Tongue (tissue), 2 donors: Measurements from ENCODE around the gene ELL. TPM values are rescaled to one million over a fixed set of nuclear protein-coding genes. Genes with fewer than 3 reads are reported as not detected.

Experiments used
- DNase-seq: peaks from one replicate; pipeline ENCODE4 v3.0.0-alpha.2; 2015
- total RNA-seq: library from RNA; depleted of rRNA; stranded (reverse); fragments of >200 nt; gene quantifications from one replicate; pipeline ENCODE4 v1.2.3, GENCODE V29; 2014

Gene ELL
- total RNA-seq, 1 donor from 2014 or later = 21.7 TPM

DNA sequence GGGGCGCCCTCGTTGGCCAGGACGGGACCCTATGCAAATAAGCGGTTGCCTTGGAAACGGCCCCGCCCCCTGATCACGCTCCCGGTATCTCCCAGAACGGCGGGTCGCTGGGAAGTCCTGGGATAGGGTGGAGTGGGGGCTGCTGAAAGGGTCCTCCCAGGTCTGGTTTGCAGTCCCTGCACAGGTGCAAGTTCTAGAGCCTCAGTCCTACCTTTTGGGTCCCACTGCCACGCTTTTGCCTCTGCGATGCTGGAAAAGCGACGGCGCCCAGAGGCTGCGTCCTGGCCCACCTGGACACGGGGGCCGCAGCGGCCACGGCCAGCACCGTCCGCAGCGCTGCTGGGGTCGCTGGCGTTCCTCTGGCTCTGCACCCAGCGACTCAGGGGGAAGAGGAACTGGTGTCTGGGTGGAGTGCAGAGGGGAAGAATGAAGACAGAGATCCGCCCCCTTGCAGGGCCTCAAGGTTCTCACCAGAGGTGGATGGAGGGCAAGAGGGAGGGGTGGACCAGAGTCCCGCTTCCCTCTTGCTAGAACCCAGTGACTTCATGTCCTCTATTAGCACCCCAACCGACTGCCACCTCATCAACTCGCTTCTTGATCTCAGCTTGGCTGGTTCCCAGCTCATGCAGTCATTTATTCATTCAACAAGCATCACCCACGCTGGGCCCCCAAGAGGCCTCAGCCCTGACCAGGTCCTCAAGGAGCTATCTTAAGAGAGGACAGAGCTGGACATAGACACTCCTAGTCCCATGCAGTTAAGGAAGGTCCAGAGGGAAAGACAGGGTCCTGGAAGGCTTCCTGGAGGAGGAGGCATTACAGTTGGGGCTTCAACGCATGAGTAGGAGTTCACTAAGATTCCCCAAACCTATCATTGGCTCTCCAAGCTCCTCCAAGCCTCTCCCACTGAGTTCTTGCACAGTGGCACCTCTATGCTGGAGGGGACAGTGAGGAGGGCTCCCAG, 124.3 kb downstream of the ELL start, which contains the start of gene LRRC25:
Gene LRRC25 (minus strand): TSS at position 381 of the 961 bp plus-strand sequence. CDS start 659 bp downstream, outside the sequence.
- no peak for DNase-seq

DNA sequence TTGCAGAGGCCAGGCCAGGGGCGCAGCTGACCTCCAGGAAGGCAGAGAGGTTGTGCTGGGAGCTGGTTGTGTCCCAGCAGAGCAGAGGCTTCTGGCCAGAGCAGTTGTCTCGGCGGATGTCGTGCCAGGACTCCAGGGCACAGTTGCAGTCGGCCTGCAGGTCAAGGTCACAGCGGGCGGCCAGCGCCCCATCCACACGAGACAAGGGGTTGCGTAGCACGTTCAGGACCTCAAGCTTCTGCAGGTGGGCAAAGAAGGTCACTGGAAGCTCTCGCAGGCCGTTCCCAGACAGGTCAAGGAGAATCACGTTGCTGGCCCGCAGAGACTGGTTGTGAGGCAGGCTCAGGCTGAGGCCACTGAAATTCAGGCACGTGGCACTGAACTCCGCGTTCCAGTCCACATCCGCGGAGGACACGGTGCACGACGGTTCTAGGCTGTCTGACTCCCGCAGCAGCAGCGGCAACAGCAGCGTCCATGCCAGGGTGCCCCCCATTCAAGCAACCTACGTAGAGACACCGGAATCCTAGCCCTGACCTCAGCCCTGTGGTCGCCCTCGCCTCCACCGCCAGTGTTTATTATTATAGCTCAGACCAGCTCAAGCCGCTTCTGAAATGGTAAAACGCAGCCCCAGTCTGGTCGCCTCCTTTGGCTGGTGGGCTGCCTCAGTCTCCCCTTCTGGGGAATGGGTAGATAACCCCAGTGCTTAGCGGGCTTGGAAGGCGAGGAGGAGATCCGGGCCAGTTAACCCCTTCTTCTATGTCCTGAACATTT, 125.2 kb downstream of the ELL start:
- no peak for DNase-seq

DNA sequence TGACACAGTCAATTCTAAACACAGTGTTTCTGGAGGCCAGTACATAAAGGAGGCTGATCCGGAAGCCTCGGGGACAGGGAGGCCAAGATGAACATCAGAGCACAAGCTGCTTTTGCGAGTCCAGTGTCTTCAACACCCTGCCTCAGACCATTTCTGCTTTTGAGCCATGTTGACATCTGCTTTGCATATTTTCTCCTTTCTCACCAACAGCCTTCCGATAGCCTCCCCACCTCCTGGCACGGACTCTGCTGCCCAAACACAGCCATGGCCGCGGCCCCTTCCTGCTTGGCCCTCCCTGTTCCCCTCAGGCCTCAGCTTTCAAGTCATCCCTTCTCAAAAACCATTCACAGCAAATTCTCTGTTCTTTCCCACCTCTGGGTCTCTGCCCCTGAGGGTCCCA, 128.0 kb downstream of the ELL start:
- no peak for DNase-seq

- no peak for DNase-seq
Measured at GRCh38 chr19:18392926-18393325, 128.9 kb downstream of the ELL start.

Other genes starting within 250 kb of the ELL start
- gene IQCN, start 247.6 kb downstream of the ELL start, total RNA-seq = 0.62 TPM
- 276 TPM for gene JUND, start 240.4 kb downstream of the ELL start, total RNA-seq
- 143 TPM for gene LSM4, start 199.0 kb downstream of the ELL start, total RNA-seq
- 12.7 TPM for gene PGPEP1, start 181.5 kb downstream of the ELL start, total RNA-seq
- gene GDF15, start 135.9 kb downstream of the ELL start, total RNA-seq = 0.51 TPM
- 1.8 TPM for gene LRRC25, start 124.4 kb downstream of the ELL start, total RNA-seq
- 50.1 TPM for gene SSBP4, start 102.7 kb downstream of the ELL start, total RNA-seq
- gene ISYNA1, start 83.9 kb downstream of the ELL start, total RNA-seq = 49.3 TPM
- gene FKBP8, start 21.5 kb upstream of the ELL start, total RNA-seq = 115 TPM
- gene KXD1, start 35.8 kb upstream of the ELL start, total RNA-seq = 40.7 TPM
- gene UBA52, start 49.8 kb upstream of the ELL start, total RNA-seq = 385 TPM
- 57.6 TPM for gene REX1BD, start 66.7 kb upstream of the ELL start, total RNA-seq
- 38.4 TPM for gene CRLF1, start 84.7 kb upstream of the ELL start, total RNA-seq
- 12.0 TPM for gene TMEM59L, start 90.8 kb upstream of the ELL start, total RNA-seq
- 6.2 TPM for gene KLHL26, start 115.0 kb upstream of the ELL start, total RNA-seq
- gene CRTC1, start 161.6 kb upstream of the ELL start, total RNA-seq = 5.4 TPM